ENCODE results near the gene CYTIP. TPM values are rescaled to one million over a fixed set of nuclear protein-coding genes. Genes with fewer than 3 reads are reported as not detected.
A peak's percentile ranks its signal among the peaks of the same experiment; 100 is the strongest.

Gene CYTIP
- 1 to 10 TPM; 1.6 to 2.1 (median 1.9) TPM for polyA plus RNA-seq (ENCODE audit: insufficient read length in 3 of 3)

GRCh38 chr2:157443795-157444640 lies at the start of gene CYTIP:
Gene CYTIP, minus strand, starts transcription at chr2:157444089. Its CDS starts 69 bp downstream, at chr2:157444020.
- DNase-seq (ENCODE audit: low read depth in 3 of 3, low spot score in 2 of 3), result no peak

DNA sequence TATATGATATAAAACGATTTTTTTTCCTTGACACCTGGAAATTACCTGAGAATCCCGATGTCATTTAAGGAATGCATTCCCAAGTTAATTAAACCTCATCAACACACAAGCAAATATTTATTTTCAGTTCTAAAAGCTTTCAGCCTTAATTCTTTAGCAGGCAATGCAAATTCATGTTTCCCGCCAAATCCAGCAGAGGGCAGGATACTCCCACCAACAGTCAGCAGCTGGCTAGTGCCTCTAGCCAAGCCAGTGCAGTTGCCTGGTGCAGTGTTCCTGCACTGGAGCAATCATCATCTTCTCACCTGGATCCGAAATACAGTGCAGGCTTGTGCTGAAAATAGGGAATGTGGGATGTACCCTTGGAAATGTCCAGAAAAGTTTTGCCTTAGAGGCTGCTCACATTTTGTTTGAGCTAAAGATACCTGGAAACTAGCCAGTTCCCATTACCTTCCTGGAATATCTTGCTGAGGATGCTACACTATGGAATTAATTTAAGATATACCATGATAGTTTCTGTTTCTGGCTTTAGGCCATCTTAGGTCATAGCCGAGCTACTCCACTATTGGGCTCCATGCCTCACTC lies 48.4 kb upstream of the CYTIP start:
- peak in 2 of 3 donors; percentile 38 to 44 for DNase-seq (ENCODE audit: low read depth in 3 of 3, low spot score in 2 of 3)

DNA sequence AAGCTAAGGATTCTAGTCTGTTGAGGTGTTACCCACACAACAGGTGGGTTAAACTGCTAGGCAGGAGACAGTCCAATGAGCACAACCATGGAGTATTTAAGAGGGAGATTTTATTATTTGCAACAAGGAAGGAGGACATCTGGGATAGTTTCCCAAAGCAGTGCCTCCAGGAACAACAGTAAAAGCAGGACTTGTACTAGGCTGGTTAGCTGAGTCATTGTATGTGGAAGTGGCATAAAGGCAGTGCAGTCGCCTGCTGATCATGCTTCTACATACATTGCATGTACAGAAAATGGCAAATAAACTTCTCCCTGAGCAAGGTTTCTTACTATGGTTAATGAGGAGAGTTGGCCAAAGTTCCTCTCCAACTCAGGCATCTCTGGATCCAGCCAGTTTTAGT lies 46.1 kb upstream of the CYTIP start:
- DNase-seq (ENCODE audit: low read depth in 3 of 3, low spot score in 2 of 3), result no peak

DNA sequence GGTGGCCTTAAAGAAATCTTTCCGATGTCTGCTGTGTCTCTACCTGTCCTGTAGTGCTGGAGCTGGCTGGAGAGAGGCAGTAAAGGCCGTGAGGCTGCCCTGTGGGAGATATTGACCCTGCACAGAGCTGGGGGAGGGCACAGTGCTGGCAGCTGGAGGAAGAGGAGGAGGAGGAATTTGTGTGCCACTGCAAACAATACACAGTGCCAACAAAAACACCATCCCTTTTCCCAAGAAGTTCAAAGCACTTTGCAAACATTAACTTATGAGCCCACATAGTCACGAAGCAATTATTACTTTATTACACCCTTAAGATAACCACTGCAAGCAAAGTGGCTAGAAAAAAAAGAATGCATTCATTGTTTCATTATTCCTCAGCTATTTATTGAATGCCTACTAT lies 45.0 kb upstream of the CYTIP start:
- DNase-seq (ENCODE audit: low read depth in 3 of 3, low spot score in 2 of 3), result no peak

DNA sequence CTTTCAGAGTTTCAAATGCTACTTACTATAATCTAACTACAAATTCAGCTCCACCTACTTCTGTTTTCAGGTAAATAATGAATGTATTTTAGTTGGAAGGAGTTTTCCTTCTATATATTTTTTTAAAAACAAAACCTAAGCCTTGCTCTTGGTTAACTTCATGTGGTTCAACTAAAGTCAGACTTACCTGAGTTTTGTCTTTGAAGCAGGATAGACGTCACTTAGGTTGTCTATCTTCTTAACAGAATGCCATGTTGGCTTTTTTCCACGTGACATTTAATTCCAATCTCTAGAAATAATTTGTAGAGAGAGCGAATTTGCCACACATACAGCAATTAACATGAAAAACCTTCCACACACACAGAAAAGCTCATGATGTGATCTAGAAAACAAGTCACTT lies 43.9 kb upstream of the CYTIP start:
- no peak for DNase-seq (ENCODE audit: low read depth in 3 of 3, low spot score in 2 of 3)

DNA sequence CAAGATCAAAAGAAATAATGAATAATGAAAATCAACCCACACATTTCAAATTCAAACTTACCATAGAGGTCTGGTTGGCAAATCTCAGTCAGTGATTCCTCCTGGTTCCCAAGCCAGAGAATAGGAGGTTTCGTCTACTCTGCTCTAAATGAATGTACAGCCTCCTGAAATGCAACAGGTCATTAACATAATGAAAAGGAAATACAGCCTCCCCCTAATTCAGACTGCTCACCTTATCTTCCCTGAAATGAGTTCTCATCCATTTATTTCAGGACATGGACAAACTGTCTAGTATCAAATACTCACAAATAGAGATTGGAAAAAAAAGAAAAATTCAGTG lies 43.4 kb upstream of the CYTIP start:
- no peak for DNase-seq (ENCODE audit: low read depth in 3 of 3, low spot score in 2 of 3)

DNA sequence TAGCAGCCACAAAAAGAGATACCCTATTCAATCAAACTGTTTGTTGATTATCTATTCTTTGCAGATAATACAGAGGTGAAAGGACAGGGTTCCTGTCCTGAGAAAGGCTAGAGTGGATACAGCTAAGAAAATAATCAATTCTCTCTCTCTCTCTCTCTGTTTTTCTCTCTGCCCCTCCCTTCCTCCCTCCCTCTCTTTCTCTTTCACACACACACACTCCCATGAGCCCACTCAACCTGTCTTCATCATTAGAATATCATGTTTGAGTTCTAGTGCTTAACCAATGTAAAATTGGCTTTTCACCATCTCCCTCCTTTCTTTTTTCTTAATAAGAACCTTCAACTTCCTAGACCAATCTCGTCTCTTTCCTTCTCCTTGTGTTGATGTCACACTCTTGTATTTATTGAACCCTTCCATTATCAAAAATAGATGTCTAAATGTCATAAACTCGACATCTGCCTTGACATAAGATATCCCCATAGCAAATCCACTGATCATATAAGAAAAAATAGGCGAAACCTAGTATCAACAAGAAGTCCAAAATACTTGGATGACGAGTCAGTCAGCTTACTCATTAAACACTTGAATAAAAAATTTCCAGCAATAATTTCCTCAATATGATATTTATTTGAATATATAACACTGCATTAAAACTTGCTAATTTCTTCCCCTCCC lies 42.8 kb upstream of the CYTIP start:
- DNase-seq (ENCODE audit: low read depth in 3 of 3, low spot score in 2 of 3), result no peak

- no peak for DNase-seq (ENCODE audit: low read depth in 3 of 3, low spot score in 2 of 3)
Observed at GRCh38 chr2:157480182-157480961, 36.5 kb upstream of the CYTIP start.

- no peak for DNase-seq (ENCODE audit: low read depth in 3 of 3, low spot score in 2 of 3)
Observed at GRCh38 chr2:157479081-157480027, 35.5 kb upstream of the CYTIP start.

GRCh38 chr2:157477919-157478318 lies 34.0 kb upstream of the CYTIP start:
- no peak for DNase-seq (ENCODE audit: low read depth in 3 of 3, low spot score in 2 of 3)

- no peak for DNase-seq (ENCODE audit: low read depth in 3 of 3, low spot score in 2 of 3)
Observed at GRCh38 chr2:157476953-157477709, 33.2 kb upstream of the CYTIP start.

DNA sequence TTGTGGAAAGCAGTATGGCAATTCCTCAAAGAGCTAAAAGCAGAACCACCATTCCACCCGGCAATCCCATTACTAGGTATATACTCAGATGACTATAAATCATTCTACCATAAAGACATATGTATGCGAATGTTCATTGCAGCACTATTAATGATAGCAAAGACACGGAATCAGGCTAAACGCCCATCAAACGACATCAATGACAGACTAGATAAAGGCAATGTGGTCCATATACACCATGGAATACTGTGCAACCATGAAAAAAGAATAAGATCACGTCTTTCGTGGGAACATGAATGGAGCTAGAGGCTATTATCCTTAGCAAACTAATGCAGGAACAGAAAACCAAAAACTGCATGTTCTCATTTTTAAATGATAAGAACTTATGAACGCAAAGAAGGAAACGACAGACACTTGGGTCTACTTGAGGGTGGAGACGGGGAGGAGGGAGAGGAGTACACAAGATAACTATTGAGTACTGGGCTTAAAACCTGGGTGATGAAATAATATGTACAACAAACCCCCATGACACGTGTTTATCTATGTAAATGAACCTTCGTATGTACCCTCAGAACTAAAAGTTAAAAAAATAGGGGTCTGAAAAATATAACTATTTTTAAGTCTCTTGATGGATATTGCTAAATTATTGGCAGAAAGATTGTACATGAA lies 32.0 kb upstream of the CYTIP start:
- DNase-seq (ENCODE audit: low read depth in 3 of 3, low spot score in 2 of 3), result no peak

DNA sequence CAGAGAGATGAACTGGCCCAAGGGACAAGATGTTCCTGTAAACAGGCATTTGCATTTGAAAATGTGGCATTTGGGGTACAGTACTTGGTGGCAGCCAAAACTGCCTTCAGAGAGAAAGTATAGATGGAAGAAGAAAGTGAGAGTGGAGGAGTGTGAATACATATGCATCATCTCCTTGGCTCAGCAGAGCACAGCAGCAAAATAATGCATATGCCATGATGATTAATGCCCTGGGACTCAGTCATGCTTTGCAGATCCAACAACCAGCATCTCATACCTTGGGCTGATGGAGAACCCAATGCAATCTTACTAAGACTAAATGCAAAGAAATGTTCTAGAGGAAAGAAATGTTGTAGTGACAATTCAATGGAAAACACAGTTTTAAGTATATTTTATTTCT lies 29.7 kb upstream of the CYTIP start:
- no peak for DNase-seq (ENCODE audit: low read depth in 3 of 3, low spot score in 2 of 3)

DNA sequence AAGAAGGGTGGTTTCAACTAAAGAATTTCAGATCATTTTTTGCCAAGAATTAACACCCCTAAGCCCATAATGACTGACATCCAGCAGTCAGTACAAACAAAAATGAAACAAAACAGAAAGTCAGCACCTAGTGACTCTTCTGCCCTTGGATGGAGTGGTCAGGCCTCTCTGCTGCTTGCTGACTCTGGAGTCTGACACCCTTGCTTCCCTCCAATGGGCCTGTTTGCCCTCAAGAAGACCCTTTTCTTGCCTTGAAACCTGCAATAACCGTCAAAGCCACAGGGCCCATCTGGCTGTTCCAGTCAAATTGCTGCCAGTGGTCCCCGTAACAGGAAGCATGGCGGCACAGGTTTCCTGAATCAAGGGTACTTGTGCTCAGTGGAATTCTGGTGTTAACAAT lies 27.2 kb upstream of the CYTIP start:
- no peak for DNase-seq (ENCODE audit: low read depth in 3 of 3, low spot score in 2 of 3)

DNA sequence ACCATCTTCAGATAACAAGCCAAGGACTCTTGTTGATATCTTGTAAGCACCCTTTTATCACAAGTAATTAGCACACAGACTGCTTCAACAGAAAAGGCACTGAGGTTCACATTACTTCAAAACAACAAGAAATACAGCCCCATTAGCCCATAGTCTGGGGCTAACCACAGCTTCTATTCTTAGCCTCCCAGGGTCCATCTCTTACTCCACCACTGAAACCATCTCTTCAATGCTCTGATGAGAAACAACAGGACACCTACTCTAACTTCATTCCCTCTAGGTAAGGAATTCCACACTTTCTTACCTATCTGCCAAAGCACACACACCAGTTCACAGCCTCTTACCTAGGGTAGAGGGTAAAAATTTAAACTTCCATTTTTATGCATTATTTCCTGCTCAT lies 26.4 kb upstream of the CYTIP start:
- no peak for DNase-seq (ENCODE audit: low read depth in 3 of 3, low spot score in 2 of 3)

GRCh38 chr2:157469726-157470125 lies 25.8 kb upstream of the CYTIP start:
- DNase-seq (ENCODE audit: low read depth in 3 of 3, low spot score in 2 of 3), result no peak

GRCh38 chr2:157468931-157469708 lies 25.2 kb upstream of the CYTIP start:
- no peak for DNase-seq (ENCODE audit: low read depth in 3 of 3, low spot score in 2 of 3)

GRCh38 chr2:157466764-157467163 lies 22.9 kb upstream of the CYTIP start:
- DNase-seq (ENCODE audit: low read depth in 3 of 3, low spot score in 2 of 3), result no peak
